ENCODE measurements around the gene ZNF367.

ZNF367 gene

GRCh38 chr9:96423322-96423984 is 5.3 kb upstream of the ZNF367 start:
- no peak overlapping the region for H3K4me3 Mint-ChIP-seq
- H3K4me1 Mint-ChIP-seq (ENCODE audit: low read depth): peaks cover 26% of the 10 kb centered on the region
- no peaks in the 10 kb centered on the region for H3K9me3 Mint-ChIP-seq
- peaks cover 4% of the 10 kb centered on the region for H3K27me3 Mint-ChIP-seq (ENCODE audit: low read depth)
- no peak for DNase-seq (ENCODE audit: low spot score)
- H3K36me3 Mint-ChIP-seq (ENCODE audit: low read depth): no peaks in the 10 kb centered on the region
- no peak overlapping the region for H3K27ac Mint-ChIP-seq

- DNase-seq (ENCODE audit: low spot score): peak; percentile 32
- H3K36me3 Mint-ChIP-seq (ENCODE audit: low read depth): peaks cover 10% of the 10 kb centered on the region
- H3K4me1 Mint-ChIP-seq (ENCODE audit: low read depth): peaks cover 32% of the 10 kb centered on the region
- H3K27ac Mint-ChIP-seq: peak overlapping the region; percentile 80
- H3K4me3 Mint-ChIP-seq: peak overlapping the region; percentile 62
- H3K27me3 Mint-ChIP-seq (ENCODE audit: low read depth): no peaks in the 10 kb centered on the region
- H3K9me3 Mint-ChIP-seq: no peaks in the 10 kb centered on the region
Observed at GRCh38 chr9:96420468-96421219, 2.5 kb upstream of the ZNF367 start.

- no peak for DNase-seq (ENCODE audit: low spot score)
- Mint-ChIP-seq H3K4me1 (ENCODE audit: low read depth) (peaks cover 29% of the 10 kb centered on the region), H3K27me3 (ENCODE audit: low read depth) (no peaks in the 10 kb centered on the region), H3K27ac (peak overlapping the region; percentile 80), H3K36me3 (ENCODE audit: low read depth) (peaks cover 10% of the 10 kb centered on the region), H3K4me3 (peak overlapping the region; percentile 62), H3K9me3 (no peaks in the 10 kb centered on the region)
Observed at GRCh38 chr9:96419691-96419969, 1.5 kb upstream of the ZNF367 start.

- Mint-ChIP-seq H3K9me3 (no peaks in the 10 kb centered on the region), H3K4me3 (peak overlapping the region; percentile 91), H3K27me3 (ENCODE audit: low read depth) (no peaks in the 10 kb centered on the region), H3K4me1 (ENCODE audit: low read depth) (peaks cover 32% of the 10 kb centered on the region), H3K27ac (peak overlapping the region; percentile 95), H3K36me3 (ENCODE audit: low read depth) (peaks cover 10% of the 10 kb centered on the region)
- DNase-seq (ENCODE audit: low spot score): peak; percentile 78
Observed at GRCh38 chr9:96418920-96419690, 935 bp upstream of the ZNF367 start.

GRCh38 chr9:96417661-96418082 is 498 bp downstream of the ZNF367 start:
- Mint-ChIP-seq H3K4me1 (ENCODE audit: low read depth) (peaks cover 42% of the 10 kb centered on the region), H3K27ac (peak overlapping the region; percentile 91), H3K4me3 (peak overlapping the region; percentile 84), H3K9me3 (no peaks in the 10 kb centered on the region), H3K36me3 (ENCODE audit: low read depth) (peaks cover 13% of the 10 kb centered on the region), H3K27me3 (ENCODE audit: low read depth) (no peaks in the 10 kb centered on the region)
- no peak for DNase-seq (ENCODE audit: low spot score)

- Mint-ChIP-seq H3K27ac (peak overlapping the region; percentile 94), H3K4me1 (ENCODE audit: low read depth) (peaks cover 46% of the 10 kb centered on the region), H3K9me3 (no peaks in the 10 kb centered on the region), H3K27me3 (ENCODE audit: low read depth) (no peaks in the 10 kb centered on the region), H3K36me3 (ENCODE audit: low read depth) (peaks cover 14% of the 10 kb centered on the region), H3K4me3 (peak overlapping the region; percentile 90)
- peak; percentile 87 for DNase-seq (ENCODE audit: low spot score)
Observed at GRCh38 chr9:96417051-96417586, 1.1 kb downstream of the ZNF367 start.

GRCh38 chr9:96413302-96414221 is 4.6 kb downstream of the ZNF367 start:
- Mint-ChIP-seq H3K27ac (peak overlapping the region; percentile 77), H3K27me3 (ENCODE audit: low read depth) (no peaks in the 10 kb centered on the region), H3K9me3 (no peaks in the 10 kb centered on the region), H3K36me3 (ENCODE audit: low read depth) (peaks cover 31% of the 10 kb centered on the region), H3K4me3 (peak overlapping the region; percentile 74), H3K4me1 (ENCODE audit: low read depth) (peaks cover 41% of the 10 kb centered on the region)
- DNase-seq (ENCODE audit: low spot score): no peak

GRCh38 chr9:96412174-96412913 is 5.8 kb downstream of the ZNF367 start:
- peaks cover 46% of the 10 kb centered on the region for H3K4me1 Mint-ChIP-seq (ENCODE audit: low read depth)
- H3K9me3 Mint-ChIP-seq: no peaks in the 10 kb centered on the region
- no peaks in the 10 kb centered on the region for H3K27me3 Mint-ChIP-seq (ENCODE audit: low read depth)
- DNase-seq (ENCODE audit: low spot score): no peak
- peak overlapping the region; percentile 55 for H3K27ac Mint-ChIP-seq
- peaks cover 38% of the 10 kb centered on the region for H3K36me3 Mint-ChIP-seq (ENCODE audit: low read depth)
- H3K4me3 Mint-ChIP-seq: peak overlapping the region; percentile 74

GRCh38 chr9:96411129-96411838 is 6.9 kb downstream of the ZNF367 start:
- H3K4me1 Mint-ChIP-seq (ENCODE audit: low read depth): peaks cover 44% of the 10 kb centered on the region

GRCh38 chr9:96408409-96409280 is 9.5 kb downstream of the ZNF367 start:
- Mint-ChIP-seq H3K4me3 (peak overlapping the region; percentile 19), H3K9me3 (no peaks in the 10 kb centered on the region), H3K27me3 (ENCODE audit: low read depth) (no peaks in the 10 kb centered on the region), H3K27ac (peak overlapping the region; percentile 81), H3K36me3 (ENCODE audit: low read depth) (peaks cover 37% of the 10 kb centered on the region), H3K4me1 (ENCODE audit: low read depth) (peaks cover 42% of the 10 kb centered on the region)
- no peak for DNase-seq (ENCODE audit: low spot score)

More at GRCh38 chr9:96411129-96411838, 6.9 kb downstream of the ZNF367 start:
- H3K4me3 Mint-ChIP-seq: no peak overlapping the region
- H3K27ac Mint-ChIP-seq: peak overlapping the region; percentile 49
- H3K36me3 Mint-ChIP-seq (ENCODE audit: low read depth): peaks cover 33% of the 10 kb centered on the region
- DNase-seq (ENCODE audit: low spot score): no peak
- no peaks in the 10 kb centered on the region for H3K9me3 Mint-ChIP-seq
- no peaks in the 10 kb centered on the region for H3K27me3 Mint-ChIP-seq (ENCODE audit: low read depth)

- peak overlapping the region; percentile 77 for H3K27ac Mint-ChIP-seq
- H3K9me3 Mint-ChIP-seq: peaks cover 9% of the 10 kb centered on the region
- H3K4me1 Mint-ChIP-seq (ENCODE audit: low read depth): peaks cover 33% of the 10 kb centered on the region
- H3K4me3 Mint-ChIP-seq: peak overlapping the region; percentile 13
- no peak for DNase-seq (ENCODE audit: low spot score)
- peaks cover 49% of the 10 kb centered on the region for H3K36me3 Mint-ChIP-seq (ENCODE audit: low read depth)
- H3K27me3 Mint-ChIP-seq (ENCODE audit: low read depth): no peaks in the 10 kb centered on the region
Observed at GRCh38 chr9:96400132-96400910, 17.8 kb downstream of the ZNF367 start.

Measured in T-helper 2 cell treated with Interferon-gamma antibody and Interleukin-4, amounts not matched to agents 5 μg/mL and 100 μg/mL, for 36 hours (primary cell).